EL (cell line): ENCODE measurements around the gene EXD1.
"Not testable (repeated sequence)": the region's sequence is repeated elsewhere in the genome, so short reads cannot be mapped to it uniquely, and the experiment has no call there.

Experiments
- DNase-seq: peaks from one replicate; pipeline ENCODE4 v3.0.0-alpha.2; 2016

The EXD1 gene

GRCh38 chr15:41139619-41140018 is 90.9 kb downstream of the EXD1 start:
- DNase-seq: no peak

GRCh38 chr15:41139112-41139511 is 91.4 kb downstream of the EXD1 start:
- not testable (repeated sequence) for DNase-seq

- not testable (repeated sequence) for DNase-seq
These were observed 95.0 kb downstream of the EXD1 start for GRCh38 chr15:41135580-41135979.

GRCh38 chr15:41133454-41133853 is 97.1 kb downstream of the EXD1 start:
- no peak for DNase-seq
